DND-41 (cell line): ENCODE data around the gene ZGPAT.

Experiments used
- ATAC-seq: fragments of 200-7000 bp; cut with Tn5 transposase; 3 replicates; pipeline ENCODE4 v1.9.1; 2021; ENCODE audit warnings: low read depth; ENCODE audit not compliant: insufficient read depth
- DNase-seq: peaks from one replicate; pipeline ENCODE4 v3.0.0-alpha.2; 2020
- H2AFZ ChIP-seq: 2 replicates; pipeline ENCODE4 v1.6.0; 2012; ENCODE audit warnings: low read depth, low read length
- H3K27ac ChIP-seq: 2 replicates; pipeline ENCODE4 v1.5.1; 2012; ENCODE audit warnings: low read length, inconsistent platforms
- H3K27me3 ChIP-seq: fragments of 200-600 bp; sonication (generic); 2 replicates; pipeline ENCODE4 v1.6.0; 2012; ENCODE audit warnings: low read length, mild to moderate bottlenecking, inconsistent platforms; ENCODE audit not compliant: insufficient read depth, poor library complexity
- H3K36me3 ChIP-seq: 2 replicates; pipeline ENCODE4 v1.5.1; 2012; ENCODE audit warnings: low read length, inconsistent platforms; ENCODE audit not compliant: insufficient read depth
- H3K4me1 ChIP-seq: 2 replicates; pipeline ENCODE4 v1.5.1; 2012; ENCODE audit warnings: mild to moderate bottlenecking, low read length; ENCODE audit not compliant: insufficient read depth
- H3K4me2 ChIP-seq: 2 replicates; pipeline ENCODE4 v1.6.0; 2012; ENCODE audit warnings: mild to moderate bottlenecking, moderate library complexity, low read length, inconsistent platforms; ENCODE audit not compliant: insufficient read depth
- H3K4me3 ChIP-seq, 2 experiments: fragments of 200-600 bp in 1 of 2; shearing (Covaris generic) in 1 of 2; 2 replicates each; pipeline ENCODE4 v1.5.1; 2012 to 2016; ENCODE audit warnings: inconsistent platforms in 2 of 2, low read length in 2 of 2, mild to moderate bottlenecking in 2 of 2, low read depth in 1 of 2, moderate library complexity in 1 of 2
- H3K79me2 ChIP-seq: 2 replicates; pipeline ENCODE4 v1.6.0; 2012; ENCODE audit warnings: low read length, inconsistent platforms; ENCODE audit not compliant: insufficient read depth
- H3K9ac ChIP-seq: 2 replicates; pipeline ENCODE4 v1.6.0; 2012; ENCODE audit warnings: low read depth, mild to moderate bottlenecking, inconsistent platforms, low read length, moderate library complexity
- H3K9me3 ChIP-seq: 2 replicates; pipeline ENCODE4 v1.5.1; 2012; ENCODE audit warnings: low read length, moderate library complexity, mild to moderate bottlenecking, inconsistent platforms; ENCODE audit not compliant: insufficient read depth, severe bottlenecking
- H4K20me1 ChIP-seq: 2 replicates; pipeline ENCODE4 v1.6.0; 2012; ENCODE audit warnings: low read length; ENCODE audit not compliant: insufficient read depth
- EZH2 ChIP-seq: IDR thresholded peaks from 3 replicates; pipeline ENCODE4 v1.6.1; 2012; ENCODE audit warnings: borderline replicate concordance, low read depth, mild to moderate bottlenecking, moderate library complexity, low read length, inconsistent platforms; ENCODE audit not compliant: severe bottlenecking
- TF ChIP-seq, protein P1 (sequence below): IDR thresholded peaks from 2 replicates; pipeline ENCODE4 v1.5.1; 2012; ENCODE audit warnings: borderline replicate concordance, low read length, moderate library complexity, mild to moderate bottlenecking; ENCODE audit not compliant: poor library complexity, severe bottlenecking; ENCODE audit errors: extremely low read depth

ZGPAT gene

GRCh38 chr20:63745961-63746731 lies 38.3 kb downstream of the ZGPAT start:
- Histone ChIP-seq H3K9ac (no peak overlapping the region), H3K27ac (no peak overlapping the region), H4K20me1 (peaks cover 12% of the 10 kb centered on the region), H3K79me2 (no peaks in the 10 kb centered on the region), H3K36me3 (peaks cover 22% of the 10 kb centered on the region), H3K4me1 (peaks cover 20% of the 10 kb centered on the region), H3K4me2 (no peak overlapping the region), H3K9me3 (no peaks in the 10 kb centered on the region), H3K27me3 (no peaks in the 10 kb centered on the region), H3K4me3 (no peak overlapping the region), H2AFZ (no peak overlapping the region)
- DNase-seq: no peak
- no peak for TF ChIP-seq EZH2
- TF ChIP-seq, protein P1, sequence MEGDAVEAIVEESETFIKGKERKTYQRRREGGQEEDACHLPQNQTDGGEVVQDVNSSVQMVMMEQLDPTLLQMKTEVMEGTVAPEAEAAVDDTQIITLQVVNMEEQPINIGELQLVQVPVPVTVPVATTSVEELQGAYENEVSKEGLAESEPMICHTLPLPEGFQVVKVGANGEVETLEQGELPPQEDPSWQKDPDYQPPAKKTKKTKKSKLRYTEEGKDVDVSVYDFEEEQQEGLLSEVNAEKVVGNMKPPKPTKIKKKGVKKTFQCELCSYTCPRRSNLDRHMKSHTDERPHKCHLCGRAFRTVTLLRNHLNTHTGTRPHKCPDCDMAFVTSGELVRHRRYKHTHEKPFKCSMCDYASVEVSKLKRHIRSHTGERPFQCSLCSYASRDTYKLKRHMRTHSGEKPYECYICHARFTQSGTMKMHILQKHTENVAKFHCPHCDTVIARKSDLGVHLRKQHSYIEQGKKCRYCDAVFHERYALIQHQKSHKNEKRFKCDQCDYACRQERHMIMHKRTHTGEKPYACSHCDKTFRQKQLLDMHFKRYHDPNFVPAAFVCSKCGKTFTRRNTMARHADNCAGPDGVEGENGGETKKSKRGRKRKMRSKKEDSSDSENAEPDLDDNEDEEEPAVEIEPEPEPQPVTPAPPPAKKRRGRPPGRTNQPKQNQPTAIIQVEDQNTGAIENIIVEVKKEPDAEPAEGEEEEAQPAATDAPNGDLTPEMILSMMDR: no peak
- no peak for ATAC-seq

GRCh38 chr20:63746751-63747315 lies 39.0 kb downstream of the ZGPAT start:
- Histone ChIP-seq H3K4me3 (no peak overlapping the region), H3K4me2 (no peak overlapping the region), H3K9ac (no peak overlapping the region), H3K27me3 (no peaks in the 10 kb centered on the region), H3K27ac (no peak overlapping the region), H3K4me1 (peaks cover 16% of the 10 kb centered on the region), H3K79me2 (no peaks in the 10 kb centered on the region), H4K20me1 (peaks cover 5% of the 10 kb centered on the region; the same call in 1 of the 2 replicates), H3K9me3 (no peaks in the 10 kb centered on the region), H3K36me3 (peaks cover 15% of the 10 kb centered on the region), H2AFZ (no peak overlapping the region)
- ATAC-seq (no peak), DNase-seq (no peak)
- TF ChIP-seq EZH2: no peak
- TF ChIP-seq, protein P1: no peak

DNA sequence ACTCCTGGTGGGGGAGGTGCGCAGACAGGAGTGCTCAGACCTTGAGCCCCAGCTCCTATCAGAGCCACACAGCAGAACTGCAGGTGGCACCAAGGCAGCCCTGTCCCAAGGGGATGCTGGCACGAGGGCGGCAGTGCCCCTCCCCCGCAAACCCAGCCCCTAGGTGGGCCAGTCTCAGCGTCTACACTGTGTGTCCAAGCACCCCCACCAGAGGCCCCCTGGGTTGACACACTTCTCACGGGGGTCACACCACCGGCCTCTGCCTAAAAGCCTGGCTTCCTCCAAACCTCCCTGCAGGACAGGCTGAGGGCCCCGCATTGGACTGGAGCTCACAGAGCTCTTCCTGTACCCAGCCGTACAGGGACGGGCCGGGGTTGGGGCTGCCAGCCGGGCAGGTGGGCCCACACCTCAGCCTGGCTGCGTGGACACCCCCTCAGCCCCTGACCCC lies 39.8 kb downstream of the ZGPAT start:
- H3K36me3 ChIP-seq: peaks cover 7% of the 10 kb centered on the region

More for the DNA sequence above, 39.8 kb downstream of the ZGPAT start:
- DNase-seq (no peak), ATAC-seq (no peak)
- H3K4me3 ChIP-seq: no peak overlapping the region
- no peak overlapping the region for H3K4me2 ChIP-seq
- no peak overlapping the region for H2AFZ ChIP-seq
- TF ChIP-seq, protein P1: no peak
- no peak for TF ChIP-seq EZH2
- no peaks in the 10 kb centered on the region for H3K9me3 ChIP-seq
- no peak overlapping the region for H3K27ac ChIP-seq
- no peaks in the 10 kb centered on the region for H3K27me3 ChIP-seq
- peaks cover 15% of the 10 kb centered on the region for H3K4me1 ChIP-seq
- no peak overlapping the region for H3K9ac ChIP-seq
- no peaks in the 10 kb centered on the region for H3K79me2 ChIP-seq
- H4K20me1 ChIP-seq: peaks cover 2% of the 10 kb centered on the region; the same call in 1 of the 2 replicates
